GM19438 (cell line): ENCODE measurements around the gene TECPR2.

Experiments used
- ATAC-seq: cut with Tn5 transposase; IDR thresholded peaks from one replicate; pipeline ENCODE4 v1.9.1; 2021; ENCODE audit warnings: low read depth; ENCODE audit not compliant: unreplicated experiment

Gene TECPR2

GRCh38 chr14:102461490-102462338 lies 99.0 kb downstream of the TECPR2 start:
- no peak for ATAC-seq

- no peak for ATAC-seq
These were observed 99.7 kb downstream of the TECPR2 start for GRCh38 chr14:102462391-102462790.

GRCh38 chr14:102464006-102464405 lies 101.3 kb downstream of the TECPR2 start:
- no peak for ATAC-seq

- ATAC-seq: no peak
These were observed 102.2 kb downstream of the TECPR2 start for GRCh38 chr14:102464846-102465341.

GRCh38 chr14:102469261-102469660 lies 106.5 kb downstream of the TECPR2 start:
- ATAC-seq: no peak

- no peak for ATAC-seq
These were observed 109.4 kb downstream of the TECPR2 start for GRCh38 chr14:102471921-102472790.

- ATAC-seq: no peak
These were observed 110.0 kb downstream of the TECPR2 start for GRCh38 chr14:102472791-102473150.

GRCh38 chr14:102473559-102473958 lies 110.8 kb downstream of the TECPR2 start:
- no peak for ATAC-seq

- no peak for ATAC-seq
These were observed 112.2 kb downstream of the TECPR2 start for GRCh38 chr14:102474934-102475333.

- no peak for ATAC-seq
These were observed 116.4 kb downstream of the TECPR2 start for GRCh38 chr14:102479107-102479506.

GRCh38 chr14:102479777-102480176 lies 117.0 kb downstream of the TECPR2 start:
- no peak for ATAC-seq

- ATAC-seq: no peak
These were observed 118.6 kb downstream of the TECPR2 start for GRCh38 chr14:102481371-102481770.

GRCh38 chr14:102481791-102482238 lies 119.1 kb downstream of the TECPR2 start:
- no peak for ATAC-seq

- no peak for ATAC-seq
These were observed 121.6 kb downstream of the TECPR2 start for GRCh38 chr14:102484316-102484715.

- ATAC-seq: no peak
These were observed 123.2 kb downstream of the TECPR2 start for GRCh38 chr14:102485693-102486512.

GRCh38 chr14:102486513-102487203 lies 123.9 kb downstream of the TECPR2 start:
- no peak for ATAC-seq

GRCh38 chr14:102487204-102487577 lies 124.5 kb downstream of the TECPR2 start:
- ATAC-seq: no peak

- ATAC-seq: no peak
These were observed 127.7 kb downstream of the TECPR2 start for GRCh38 chr14:102490456-102490855.

- ATAC-seq: no peak
These were observed 128.6 kb downstream of the TECPR2 start for GRCh38 chr14:102491366-102491765.
